Dedifferentiated amniotic fluid mesenchymal stem cell (primary cell): ENCODE data around the gene CLIP2.
A peak's percentile ranks its signal among the peaks of the same experiment; 100 is the strongest.
"Not testable (repeated sequence)": the region's sequence is repeated elsewhere in the genome, so short reads cannot be mapped to it uniquely, and the experiment has no call there.

ENCODE experiments used
- DNase-seq: peaks from one replicate; pipeline ENCODE4 v3.0.0-alpha.2; 2016; ENCODE audit errors: extremely low spot score

The CLIP2 gene

DNA sequence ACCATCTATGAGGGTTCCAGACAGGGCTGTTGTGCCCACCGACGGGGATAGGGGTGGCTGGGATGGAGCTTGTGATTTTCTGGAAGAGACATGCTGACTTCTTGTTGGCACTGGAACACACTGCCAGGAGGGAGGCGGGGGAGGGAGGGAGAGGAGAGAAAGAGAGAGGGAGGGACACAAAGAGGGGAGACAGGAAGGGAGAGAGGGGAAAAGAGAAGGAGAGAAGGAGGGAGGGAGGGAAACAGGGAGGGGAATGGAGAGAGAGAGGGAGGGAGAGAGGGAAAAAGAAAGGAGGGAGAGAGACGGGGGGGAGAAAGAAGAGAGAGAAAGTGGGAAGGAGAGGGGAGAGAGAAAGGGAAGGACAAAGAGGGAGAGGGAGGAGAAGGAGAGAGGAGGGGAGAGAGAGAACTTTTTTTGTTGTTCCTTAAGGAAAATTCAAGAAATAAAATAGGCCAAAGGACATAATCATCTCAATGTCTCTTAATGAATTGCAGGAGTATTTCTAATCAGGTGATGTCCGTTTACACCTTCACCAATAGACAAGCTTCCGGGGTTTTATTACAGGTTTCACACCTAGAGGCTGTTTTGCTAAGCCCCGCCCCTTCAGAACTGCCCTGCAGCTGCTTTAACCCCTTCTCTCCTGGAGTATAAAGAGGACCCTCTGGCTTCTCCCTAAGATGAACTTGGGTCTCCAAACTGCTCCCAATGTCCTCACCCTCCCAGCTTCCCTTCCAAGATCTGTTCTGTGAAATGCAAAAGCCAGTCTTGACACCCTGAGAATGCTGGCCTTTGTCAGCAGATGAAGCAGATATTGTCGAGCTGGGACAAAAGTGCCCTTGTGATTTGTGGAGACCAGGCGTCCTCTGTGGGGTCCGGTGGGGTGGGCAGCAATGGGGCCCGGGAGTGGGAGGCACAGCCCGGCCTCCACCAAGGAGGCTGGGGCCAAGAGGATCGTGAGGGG lies 82.5 kb downstream of the CLIP2 start:
- no peak for DNase-seq

GRCh38 chr7:74372511-74373111 lies 83.4 kb downstream of the CLIP2 start:
- DNase-seq: no peak

- DNase-seq: no peak
Measured at GRCh38 chr7:74373536-74373935, 84.3 kb downstream of the CLIP2 start.

DNA sequence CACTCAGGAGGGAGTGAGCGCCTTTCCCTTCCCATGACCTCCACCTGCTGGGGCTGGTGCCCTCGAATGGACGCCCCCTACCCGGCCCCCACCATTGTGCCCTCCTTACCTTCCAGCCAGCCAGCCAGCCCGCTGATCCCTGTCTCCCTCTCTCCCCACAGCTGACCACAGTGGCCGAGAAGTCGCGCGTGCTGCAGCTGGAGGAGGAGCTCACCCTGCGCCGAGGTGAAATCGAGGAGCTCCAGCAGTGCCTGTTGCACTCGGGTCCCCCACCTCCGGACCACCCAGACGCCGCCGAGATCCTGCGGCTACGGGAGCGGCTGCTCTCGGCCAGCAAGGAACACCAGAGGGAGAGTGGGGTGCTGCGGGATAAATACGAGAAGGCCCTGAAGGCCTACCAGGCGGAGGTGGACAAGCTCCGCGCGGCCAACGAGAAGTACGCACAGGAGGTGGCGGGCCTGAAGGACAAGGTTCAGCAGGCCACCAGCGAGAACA lies 86.6 kb downstream of the CLIP2 start:
- DNase-seq: no peak

DNA sequence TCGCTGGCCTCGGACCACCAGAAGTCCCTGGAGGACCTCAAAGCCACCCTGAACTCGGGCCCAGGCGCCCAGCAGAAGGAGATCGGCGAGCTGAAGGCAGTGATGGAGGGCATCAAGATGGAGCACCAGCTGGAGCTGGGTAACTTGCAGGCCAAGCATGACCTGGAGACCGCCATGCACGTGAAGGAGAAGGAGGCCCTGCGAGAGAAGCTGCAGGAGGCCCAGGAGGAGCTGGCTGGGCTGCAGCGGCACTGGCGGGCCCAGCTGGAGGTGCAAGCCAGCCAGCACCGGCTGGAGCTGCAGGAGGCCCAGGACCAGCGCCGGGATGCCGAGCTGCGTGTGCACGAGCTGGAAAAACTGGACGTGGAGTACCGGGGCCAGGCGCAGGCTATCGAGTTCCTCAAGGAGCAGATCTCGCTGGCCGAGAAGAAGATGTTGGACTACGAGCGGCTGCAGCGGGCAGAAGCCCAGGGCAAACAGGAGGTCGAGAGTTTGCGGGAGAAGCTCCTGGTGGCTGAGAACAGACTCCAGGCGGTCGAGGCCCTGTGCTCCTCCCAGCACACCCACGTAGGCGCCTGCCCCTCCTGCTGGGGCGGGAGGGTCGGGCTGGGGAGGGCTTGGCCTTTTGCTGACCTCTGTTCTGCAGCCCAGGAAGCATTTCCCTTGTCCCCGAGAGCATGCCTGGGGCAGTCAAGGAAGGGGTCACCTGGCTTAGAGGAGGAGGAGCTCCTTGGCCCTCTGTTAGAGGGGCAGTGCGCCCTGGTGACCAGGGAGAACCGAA lies 87.2 kb downstream of the CLIP2 start:
- DNase-seq: no peak

- DNase-seq: no peak
Measured at GRCh38 chr7:74379938-74380337, 90.7 kb downstream of the CLIP2 start.

- no peak for DNase-seq
Measured at GRCh38 chr7:74380720-74381119, 91.5 kb downstream of the CLIP2 start.

DNA sequence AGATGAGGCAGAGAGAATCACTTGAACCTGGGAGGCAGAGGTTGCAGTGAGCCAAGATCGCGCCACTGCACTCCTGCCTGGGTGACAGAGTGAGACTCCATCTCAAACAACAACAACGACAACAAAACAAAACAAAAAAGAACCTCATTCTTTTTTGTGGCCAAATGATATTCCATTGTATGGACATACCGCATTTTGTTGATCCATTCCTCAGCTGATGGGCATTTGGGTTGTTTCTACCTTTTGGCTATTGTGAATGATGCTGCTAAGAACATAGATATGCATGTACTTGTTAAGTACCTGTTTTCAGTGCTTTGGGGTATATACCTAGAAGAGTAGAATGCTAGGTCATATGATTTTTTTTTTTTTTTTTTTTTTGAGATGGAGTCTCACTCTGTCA lies 94.9 kb downstream of the CLIP2 start:
- DNase-seq: not testable (repeated sequence)

- DNase-seq: not testable (repeated sequence)
Measured at GRCh38 chr7:74384854-74385253, 95.6 kb downstream of the CLIP2 start.

GRCh38 chr7:74387606-74388005 lies 98.4 kb downstream of the CLIP2 start:
- no peak for DNase-seq

- no peak for DNase-seq
Measured at GRCh38 chr7:74388880-74389415, 99.7 kb downstream of the CLIP2 start.

GRCh38 chr7:74393722-74394121 lies 104.5 kb downstream of the CLIP2 start:
- DNase-seq: peak; percentile 29

DNA sequence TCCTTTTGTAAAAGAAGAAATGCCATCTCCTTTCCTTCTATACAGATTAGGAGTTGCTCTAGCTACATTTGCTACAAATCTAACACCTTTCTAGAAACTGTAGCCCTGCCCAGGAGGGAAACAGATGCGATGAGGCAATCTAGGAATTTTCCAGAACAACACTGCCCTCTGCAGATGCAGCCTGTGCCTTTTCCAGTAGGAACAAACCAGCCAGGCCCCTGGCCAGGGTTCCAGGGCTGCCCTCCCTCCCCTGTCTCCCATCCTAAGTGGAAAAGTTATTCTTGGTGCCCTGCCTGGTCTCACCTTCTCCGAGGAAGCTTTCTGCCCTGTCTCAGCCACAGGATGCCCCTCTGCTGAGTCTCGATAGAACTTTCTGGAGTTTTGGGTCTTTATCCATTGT lies 105.4 kb downstream of the CLIP2 start:
- not testable (repeated sequence) for DNase-seq

- no peak for DNase-seq
Measured at GRCh38 chr7:74395745-74396311, 106.6 kb downstream of the CLIP2 start.

DNA sequence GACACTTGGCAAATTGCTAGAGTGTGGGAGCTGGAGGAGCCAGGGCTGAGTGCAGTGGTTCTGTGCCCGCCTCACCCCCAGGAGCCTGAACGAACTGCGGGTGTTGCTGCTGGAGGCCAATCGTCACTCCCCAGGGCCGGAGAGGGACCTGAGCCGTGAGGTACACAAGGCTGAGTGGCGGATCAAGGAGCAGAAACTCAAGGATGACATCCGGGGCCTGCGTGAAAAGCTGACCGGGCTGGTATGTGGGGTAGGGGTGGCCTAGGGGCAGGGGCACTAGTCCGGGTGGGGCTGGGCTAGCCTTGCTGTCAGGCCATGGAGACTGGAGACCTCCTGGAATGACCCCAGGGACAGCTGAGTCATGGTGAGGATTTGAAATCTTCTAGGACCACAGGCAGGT lies 107.8 kb downstream of the CLIP2 start:
- DNase-seq: no peak

GRCh38 chr7:74398426-74398825 lies 109.2 kb downstream of the CLIP2 start:
- no peak for DNase-seq

- no peak for DNase-seq
Measured at GRCh38 chr7:74399006-74399405, 109.8 kb downstream of the CLIP2 start.

DNA sequence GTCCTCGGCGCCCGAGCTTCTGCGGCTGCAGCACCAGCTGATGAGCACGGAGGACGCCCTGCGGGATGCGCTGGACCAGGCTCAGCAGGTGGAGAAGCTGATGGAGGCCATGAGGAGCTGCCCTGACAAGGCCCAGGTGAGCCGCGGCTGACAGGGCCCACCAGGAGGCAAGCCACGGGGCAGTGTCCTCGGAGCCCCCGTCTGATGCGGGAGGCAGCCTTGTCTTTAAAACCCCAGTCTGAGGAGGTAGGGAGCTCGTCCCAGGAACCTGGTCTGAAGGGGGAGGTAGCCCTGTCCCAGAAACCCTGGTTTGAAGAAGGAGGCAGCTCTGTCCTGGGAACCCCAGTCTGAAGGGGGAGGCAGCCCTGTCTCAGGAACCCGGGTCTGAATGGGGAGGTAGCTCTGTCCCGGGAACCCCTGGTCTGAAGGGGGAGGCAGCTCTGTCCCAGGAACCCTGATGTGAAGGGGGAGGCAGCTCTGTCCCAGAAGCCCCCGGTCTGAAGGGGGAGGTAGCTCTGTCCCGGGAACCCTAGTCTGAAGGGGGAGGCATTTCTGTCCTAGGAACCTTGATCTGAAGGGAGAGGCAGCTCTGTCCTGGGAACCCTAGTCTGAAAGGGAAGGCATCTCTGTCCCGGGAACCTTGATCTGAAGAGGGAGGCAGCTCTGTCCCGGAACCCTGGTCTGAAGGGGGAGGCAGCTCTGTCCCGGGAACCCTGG lies 111.4 kb downstream of the CLIP2 start:
- no peak for DNase-seq

GRCh38 chr7:74401137-74401859 lies 112.1 kb downstream of the CLIP2 start:
- peak; percentile 51 for DNase-seq

DNA sequence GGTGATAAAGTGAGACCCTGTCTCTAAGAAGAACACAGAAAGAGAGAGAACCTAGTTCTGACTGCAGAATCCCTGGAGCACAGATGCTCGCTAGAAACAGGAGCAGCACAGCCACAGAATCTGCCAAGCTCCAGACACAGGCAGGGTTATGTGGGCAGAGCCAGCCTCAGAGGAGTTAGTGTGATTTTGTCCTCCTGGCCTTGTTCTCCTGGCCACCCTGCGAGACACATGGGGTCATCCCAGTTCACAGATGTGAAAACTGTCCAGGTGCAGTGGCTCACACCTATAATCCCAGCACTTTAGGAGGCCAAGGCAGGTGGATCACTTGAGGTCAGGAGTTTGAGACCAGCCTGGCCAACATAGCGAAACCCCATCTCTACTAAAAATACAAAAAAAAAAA lies 113.5 kb downstream of the CLIP2 start:
- not testable (repeated sequence) for DNase-seq
